ENCODE results near the gene IL1R2. TPM values are rescaled to one million over a fixed set of nuclear protein-coding genes. Genes with fewer than 3 reads are reported as not detected.

IL1R2 gene
- total RNA-seq, 2 donors from 2014 or later = 18.3 to 47.7 TPM

DNA sequence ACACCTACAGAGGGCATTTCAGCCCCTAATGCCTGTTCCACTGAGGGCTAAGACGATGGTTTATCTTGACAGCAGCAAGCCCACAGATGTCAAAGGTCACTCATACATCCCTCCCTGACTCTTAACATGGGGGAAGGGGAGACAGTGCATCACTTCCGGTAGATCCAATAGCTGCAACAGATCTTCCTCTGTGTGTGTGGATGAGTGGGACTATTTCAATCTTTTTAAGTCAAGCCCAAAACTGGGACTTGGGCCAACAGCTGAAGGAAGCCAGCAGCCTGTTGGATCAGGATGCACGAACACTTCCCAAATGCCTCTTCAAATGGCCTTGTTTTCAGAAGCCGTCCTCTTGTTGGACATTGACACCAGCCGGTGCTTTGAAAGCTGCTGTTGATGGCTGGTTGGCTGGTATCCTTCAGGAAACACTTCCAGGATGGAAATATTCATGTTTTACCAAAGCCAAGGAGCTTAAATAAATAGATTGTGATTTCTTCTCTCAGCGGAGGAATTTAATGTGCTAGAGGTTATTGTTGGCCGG lies 59.2 kb downstream of the IL1R2 start:
- DNase-seq (ENCODE audit: low spot score) = peak; percentile 74
- Histone ChIP-seq H3K9me3 (no peaks in the 10 kb centered on the region), H3K27me3 (replicated peaks; ENCODE audit: insufficient read depth) (no peaks in the 10 kb centered on the region), H3K4me3 (no peak overlapping the region), H3K27ac (peak overlapping the region; percentile 82 to 94), H3K36me3 (no peaks in the 10 kb centered on the region), H3K4me1 (ENCODE audit: control insufficient read depth in 1 of 2, low read depth in 2 of 2) (peaks cover 29 to 62% of the 10 kb centered on the region in 2 donors)
- ATAC-seq (ENCODE audit: insufficient number of reproducible peaks, low FRiP score, low read depth) = peak; percentile 42
- TF ChIP-seq, protein P1, sequence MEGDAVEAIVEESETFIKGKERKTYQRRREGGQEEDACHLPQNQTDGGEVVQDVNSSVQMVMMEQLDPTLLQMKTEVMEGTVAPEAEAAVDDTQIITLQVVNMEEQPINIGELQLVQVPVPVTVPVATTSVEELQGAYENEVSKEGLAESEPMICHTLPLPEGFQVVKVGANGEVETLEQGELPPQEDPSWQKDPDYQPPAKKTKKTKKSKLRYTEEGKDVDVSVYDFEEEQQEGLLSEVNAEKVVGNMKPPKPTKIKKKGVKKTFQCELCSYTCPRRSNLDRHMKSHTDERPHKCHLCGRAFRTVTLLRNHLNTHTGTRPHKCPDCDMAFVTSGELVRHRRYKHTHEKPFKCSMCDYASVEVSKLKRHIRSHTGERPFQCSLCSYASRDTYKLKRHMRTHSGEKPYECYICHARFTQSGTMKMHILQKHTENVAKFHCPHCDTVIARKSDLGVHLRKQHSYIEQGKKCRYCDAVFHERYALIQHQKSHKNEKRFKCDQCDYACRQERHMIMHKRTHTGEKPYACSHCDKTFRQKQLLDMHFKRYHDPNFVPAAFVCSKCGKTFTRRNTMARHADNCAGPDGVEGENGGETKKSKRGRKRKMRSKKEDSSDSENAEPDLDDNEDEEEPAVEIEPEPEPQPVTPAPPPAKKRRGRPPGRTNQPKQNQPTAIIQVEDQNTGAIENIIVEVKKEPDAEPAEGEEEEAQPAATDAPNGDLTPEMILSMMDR (IDR thresholded peaks at IDR 0.05) = no peak

DNA sequence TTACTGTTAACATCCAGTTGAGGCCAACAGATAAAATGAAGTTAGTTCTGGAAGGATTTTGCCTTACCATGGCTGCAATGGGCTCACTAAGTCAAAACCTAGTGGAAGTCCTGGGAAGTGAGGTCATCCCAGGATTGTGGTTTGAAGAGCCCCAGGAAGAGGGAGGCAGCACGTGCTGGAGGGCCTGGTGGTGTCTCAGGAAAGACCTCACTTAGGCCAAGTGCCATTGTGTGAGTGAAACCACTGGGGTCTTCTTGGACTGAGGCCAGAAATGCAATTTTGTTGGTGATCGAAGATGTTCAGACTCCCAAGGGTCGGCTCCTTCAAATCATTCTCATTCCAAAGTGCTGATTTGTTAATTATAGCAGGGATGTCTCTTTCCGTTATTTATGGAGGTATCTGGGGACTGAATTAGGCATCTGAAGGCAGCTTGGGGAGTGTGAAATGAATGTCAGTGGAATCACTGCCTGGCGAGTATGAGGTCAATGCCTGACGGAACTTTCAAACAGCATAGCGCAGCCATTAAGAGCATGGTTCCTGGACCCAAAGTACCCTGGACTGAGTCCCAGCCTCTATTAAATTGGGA lies 60.0 kb downstream of the IL1R2 start:
- H3K36me3 ChIP-seq = no peaks in the 10 kb centered on the region
- H3K27ac ChIP-seq = peak overlapping the region; percentile 82 to 94
- H3K4me3 ChIP-seq = no peak overlapping the region
- no peak for DNase-seq (ENCODE audit: low spot score)
- H3K4me1 ChIP-seq (ENCODE audit: control insufficient read depth in 1 of 2, low read depth in 2 of 2) = peaks cover 34 to 67% of the 10 kb centered on the region in 2 donors
- TF ChIP-seq, protein P1 (IDR thresholded peaks at IDR 0.05) = no peak
- H3K27me3 ChIP-seq (replicated peaks; ENCODE audit: insufficient read depth) = no peaks in the 10 kb centered on the region
- no peaks in the 10 kb centered on the region for H3K9me3 ChIP-seq
- ATAC-seq (ENCODE audit: insufficient number of reproducible peaks, low FRiP score, low read depth) = no peak

DNA sequence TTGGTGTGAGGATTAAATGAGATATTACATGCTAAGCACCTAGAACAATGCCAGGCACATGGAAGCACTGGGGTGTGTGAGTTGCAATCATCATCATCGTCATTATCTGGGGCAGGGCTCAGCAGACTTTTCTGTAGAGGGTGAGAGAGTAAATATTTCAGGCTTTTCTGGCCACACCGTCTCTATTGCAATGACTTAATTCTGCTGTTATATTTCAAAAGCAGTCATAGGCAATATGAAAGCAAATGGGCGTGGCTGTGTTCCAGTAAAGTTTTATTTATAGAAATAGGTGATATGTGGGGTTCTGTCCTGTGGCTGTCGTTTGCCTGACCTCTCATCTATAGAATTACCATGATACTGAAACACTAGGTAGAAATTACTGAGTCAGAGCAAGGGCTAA lies 60.6 kb downstream of the IL1R2 start:
- Histone ChIP-seq H3K4me1 (ENCODE audit: control insufficient read depth in 1 of 2, low read depth in 2 of 2) (peaks cover 34 to 67% of the 10 kb centered on the region in 2 donors), H3K36me3 (no peaks in the 10 kb centered on the region), H3K9me3 (no peaks in the 10 kb centered on the region), H3K4me3 (no peak overlapping the region), H3K27me3 (replicated peaks; ENCODE audit: insufficient read depth) (no peaks in the 10 kb centered on the region), H3K27ac (peak overlapping the region; percentile 82 to 94)
- TF ChIP-seq, protein P1 (IDR thresholded peaks at IDR 0.05) = no peak
- DNase-seq (ENCODE audit: low spot score) = no peak
- ATAC-seq (ENCODE audit: insufficient number of reproducible peaks, low FRiP score, low read depth) = no peak

DNA sequence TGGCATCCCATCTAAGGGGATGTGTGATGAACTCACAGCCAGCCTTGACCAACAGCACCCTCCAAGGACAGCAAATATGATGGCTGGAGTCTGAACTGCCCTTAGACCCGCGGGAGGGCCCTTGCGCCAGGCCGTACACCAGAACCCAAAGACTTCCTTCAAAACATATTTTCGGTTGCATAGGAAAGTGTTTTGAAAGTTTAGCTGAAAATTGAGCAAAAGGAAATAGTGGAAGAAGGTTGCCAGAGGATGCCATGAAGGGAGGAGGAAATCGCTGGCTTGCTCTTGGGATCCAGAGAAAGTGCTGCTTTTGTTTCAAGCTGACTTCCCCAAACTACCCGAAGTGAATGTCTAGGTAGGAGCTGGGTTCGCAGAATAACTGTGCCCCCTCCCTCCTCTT lies 61.3 kb downstream of the IL1R2 start:
- TF ChIP-seq, protein P1 (IDR thresholded peaks at IDR 0.05) = no peak
- Histone ChIP-seq H3K4me3 (no peak overlapping the region), H3K36me3 (no peaks in the 10 kb centered on the region), H3K9me3 (no peaks in the 10 kb centered on the region), H3K27ac (peak overlapping the region; percentile 82 to 94), H3K27me3 (replicated peaks; ENCODE audit: insufficient read depth) (no peaks in the 10 kb centered on the region), H3K4me1 (ENCODE audit: control insufficient read depth in 1 of 2, low read depth in 2 of 2) (peaks cover 34 to 67% of the 10 kb centered on the region in 2 donors)
- DNase-seq (ENCODE audit: low spot score) = no peak
- ATAC-seq (ENCODE audit: insufficient number of reproducible peaks, low FRiP score, low read depth) = no peak

DNA sequence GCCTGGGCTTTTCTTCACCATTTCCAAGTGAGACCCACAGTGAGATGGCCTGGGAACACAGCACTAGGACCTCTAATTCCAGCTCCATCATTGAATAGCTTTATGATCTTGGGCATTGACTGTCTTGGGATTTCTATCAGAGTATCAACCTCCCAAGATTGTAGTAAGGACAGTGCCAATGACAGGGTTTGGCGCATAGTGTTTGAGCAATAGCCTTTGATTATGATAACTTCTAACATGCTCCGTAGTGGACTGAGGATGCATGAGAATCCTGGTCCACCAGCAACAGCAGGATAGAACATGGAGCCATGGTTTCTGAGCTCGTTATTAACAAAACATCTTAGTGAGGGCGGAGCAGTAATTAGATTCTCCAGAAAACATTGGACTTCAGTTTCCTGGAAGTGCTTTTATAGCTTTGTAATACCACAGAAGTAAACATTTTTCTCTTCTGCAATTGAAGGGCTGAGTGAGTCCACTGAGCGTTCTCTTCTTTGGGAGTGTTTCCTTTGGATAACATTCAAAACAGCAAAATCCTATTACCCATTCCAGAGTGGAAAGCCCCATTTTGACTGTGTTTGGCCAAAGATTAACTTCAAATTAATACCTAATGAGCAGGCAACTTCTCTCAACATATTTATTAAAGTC lies 63.7 kb downstream of the IL1R2 start:
- TF ChIP-seq, protein P1 (IDR thresholded peaks at IDR 0.05) = no peak
- Histone ChIP-seq H3K27ac (peak overlapping the region; percentile 72 to 75), H3K27me3 (replicated peaks; ENCODE audit: insufficient read depth) (no peaks in the 10 kb centered on the region), H3K9me3 (no peaks in the 10 kb centered on the region), H3K4me1 (ENCODE audit: control insufficient read depth in 1 of 2, low read depth in 2 of 2) (peaks cover 27 to 48% of the 10 kb centered on the region in 2 donors), H3K4me3 (no peak overlapping the region), H3K36me3 (no peaks in the 10 kb centered on the region)
- peak; percentile 31 for ATAC-seq (ENCODE audit: insufficient number of reproducible peaks, low FRiP score, low read depth)
- no peak for DNase-seq (ENCODE audit: low spot score)
